ENCODE results near the gene RAB28. TPM values are rescaled to one million over a fixed set of nuclear protein-coding genes. Genes with fewer than 3 reads are reported as not detected.

RAB28 gene
- total and polyA plus RNA-seq, 2 of the 8 experiments (the other 6 are each of a cell fraction or from before 2014, with no cell fraction given), result 16.0 to 18.7 TPM

- no peaks in the 10 kb centered on the region for H4K20me1 ChIP-seq (replicated peaks in 1 of 2; ENCODE audit: control insufficient read depth in 1 of 2, insufficient read depth in 2 of 2, low read length in 2 of 2)
- no peak overlapping the region for H4K5ac ChIP-seq (ENCODE audit: insufficient read length, low read depth, low read length)
- H3K14ac ChIP-seq (ENCODE audit: insufficient read length), result no peak overlapping the region
- WGBS, 2 experiments (ENCODE audit: extremely low coverage in 1 of 2, insufficient coverage in 1 of 2, insufficient read length in 1 of 2, insufficient replicate concordance in 2 of 2, low coverage in 1 of 2, low lambda C conversion rate in 2 of 2, missing lambda C conversion rate in 1 of 2), result 82% methylated on average over 1 of the region's 1 CpG; no CpG with 5 or more reads in 1 of the 2 experiments
- H3K4me2 ChIP-seq (ENCODE audit: insufficient read depth in 1 of 2, low read depth in 2 of 2, low read length in 2 of 2), result no peak overlapping the region
- no peaks in the 10 kb centered on the region for H3K79me2 ChIP-seq (ENCODE audit: control insufficient read depth in 1 of 2, insufficient read depth in 2 of 2, low read length in 2 of 2)
- no peak overlapping the region for H2AFZ ChIP-seq (ENCODE audit: low read length)
- no peak overlapping the region for H2BK20ac ChIP-seq (ENCODE audit: low read length)
- H3K27ac ChIP-seq (ENCODE audit: low read depth, low read length), result no peak overlapping the region
- H3K56ac ChIP-seq (replicated peaks; ENCODE audit: insufficient read length, low read depth, low read length), result no peak overlapping the region
- no peak overlapping the region for H2BK5ac ChIP-seq (ENCODE audit: low read depth, low read length)
- no peaks in the 10 kb centered on the region for H3K9me3 ChIP-seq (ENCODE audit: insufficient read depth in 2 of 2, low read depth in 1 of 2, low read length in 1 of 2)
- H2BK12ac ChIP-seq (ENCODE audit: low read depth, low read length), result no peak overlapping the region
- no peak overlapping the region for H2BK120ac ChIP-seq (replicated peaks; ENCODE audit: low read depth, low read length)
- CTCF ChIA-PET (ENCODE audit: partially characterized antibody), result no interaction called here
- DNase-seq (ENCODE audit: low read depth in 1 of 2, low spot score in 2 of 2) (no peak), FAIRE-seq (no peak)
- H3K4me3 ChIP-seq (ENCODE audit: extremely low read depth in 1 of 4, insufficient read depth in 2 of 4, low read depth in 3 of 4, low read length in 4 of 4), result no peak overlapping the region
- no peak overlapping the region for H3K23ac ChIP-seq (ENCODE audit: insufficient read length)
- H3K18ac ChIP-seq (ENCODE audit: extremely low read depth, low read length), result no peak overlapping the region
- no peaks in the 10 kb centered on the region for H3K79me1 ChIP-seq (ENCODE audit: low read depth, low read length)
- no peaks in the 10 kb centered on the region for H3K27me3 ChIP-seq (replicated peaks in 1 of 4; ENCODE audit: control insufficient read depth in 3 of 4, extremely low read depth in 1 of 4, insufficient read depth in 3 of 4, low read length in 3 of 4)
- no peaks in the 10 kb centered on the region for H3K4me1 ChIP-seq (replicated peaks in 1 of 4; ENCODE audit: control insufficient read depth in 3 of 4, insufficient read depth in 4 of 4, low read length in 3 of 4)
- no peak overlapping the region for H2AK5ac ChIP-seq (ENCODE audit: low read depth, low read length)
- no peak overlapping the region for H4K91ac ChIP-seq (replicated peaks; ENCODE audit: insufficient read length, low read length)
- H2BK15ac ChIP-seq (ENCODE audit: low read length), result no peak overlapping the region
- H3K4ac ChIP-seq (replicated peaks; ENCODE audit: insufficient read length, low read depth, low read length), result no peak overlapping the region
- POLR2A ChIA-PET (ENCODE audit: partially characterized antibody), result no interaction called here
- no peaks in the 10 kb centered on the region for H3K36me3 ChIP-seq (ENCODE audit: control insufficient read depth in 2 of 4, insufficient read depth in 4 of 4, low read length in 3 of 4)
- no peak overlapping the region for H3K9ac ChIP-seq (replicated peaks in 1 of 4; ENCODE audit: extremely low read depth in 1 of 4, low read depth in 3 of 4, low read length in 3 of 4)
- no peaks in the 10 kb centered on the region for H3K23me2 ChIP-seq (ENCODE audit: low read depth, low read length)
- no peak overlapping the region for H4K8ac ChIP-seq (ENCODE audit: extremely low read depth, insufficient read depth, low read length)
- no peak for TF ChIP-seq ASH2L (IDR thresholded peaks at IDR 0.05; ENCODE audit: low read length)
- no peak for TF ChIP-seq ATF3 (IDR thresholded peaks at IDR 0.05; ENCODE audit: insufficient read depth, low read depth, low read length)
- TF ChIP-seq MAX (IDR thresholded peaks at IDR 0.05), result no peak
- TF ChIP-seq KDM5A (IDR thresholded peaks at IDR 0.05; ENCODE audit: low read length), result no peak
- TF ChIP-seq YY1 (IDR thresholded peaks at IDR 0.05; ENCODE audit: low read depth, low read length), result no peak
- no peak for TF ChIP-seq SAP30 (IDR thresholded peaks at IDR 0.05; ENCODE audit: insufficient read depth, insufficient replicate concordance, low read length)
- no peak for TF ChIP-seq SRF (IDR thresholded peaks at IDR 0.05; ENCODE audit: low read depth, low read length)
- no peak for TF ChIP-seq TCF12 (IDR thresholded peaks at IDR 0.05; ENCODE audit: low read depth, low read length)
- no peak for TF ChIP-seq TAF7 (optimal IDR thresholded peaks at IDR 0.05; ENCODE audit: borderline replicate concordance, low read depth, low read length)
- TF ChIP-seq CTCF (IDR thresholded peaks at IDR 0.05; ENCODE audit: control extremely low read depth in 1 of 3, insufficient read depth in 1 of 3, low read depth in 1 of 3, low read length in 3 of 3), result no peak
- no peak for TF ChIP-seq SP4 (IDR thresholded peaks at IDR 0.05; ENCODE audit: low read length)
- no peak for TF ChIP-seq POLR2A (IDR thresholded peaks at IDR 0.05; ENCODE audit: control extremely low read depth in 1 of 2, low read depth in 2 of 2, low read length in 2 of 2)
These were observed 154.7 kb downstream of the RAB28 start for GRCh38 chr4:13329340-13329850.

All from H1 (cell line).